Heart left ventricle (tissue), 13 donors: ENCODE data around the gene RAB26.

ENCODE experiments used
- POLR2A ChIP-seq, 2 donors: fragments of 450-650 bp; IDR thresholded peaks; one replicate each; pipeline ENCODE4 v1.6.1; 2017; ENCODE audit warnings: antibody characterized with exemption in 2 of 2, mild to moderate bottlenecking in 2 of 2, moderate library complexity in 2 of 2
- TF ChIP-seq, protein P1 (sequence below), 12 donors: fragments of 200-600 bp; sonication (generic) in 4 of 12; IDR thresholded peaks; one replicate each; pipeline versions ENCODE4 v1.5.0 to v1.8.0; 2018 to 2022; ENCODE audit warnings: antibody characterized with exemption in 12 of 12, mild to moderate bottlenecking in 5 of 12
- donor health status: ischemic (EF 13 %, LVEDD 7.1; RV severe dilation, severe dysfunction).
- donor health status: DM: no; HTN: yes; CAD: no.
- donor health status: DM: no; HTN: no; CAD: no.
- donor health status: ischemic (EF 25% LVEDD 6.9; RV normal size, moderate dysfunction).
- donor health status: ischemic (EF 25% LVEDD 5.7; RV mildly dilated, moderate dysfunction).
- donor health status: ischemic (EF 35%, LVEDD 5.7; RV mildly dilated, moderate dysfunction).
- donor health status: nonischemic (EF 11% LVEDD 7.7; RV severe dilation, severe dysfunction).
- donor health status: DM: yes; HTN: yes; CAD: no.
- donor health status: PGD.
- donor health status: ischemic (EF 29% LVEDD 5.4; RV normal size, mild dysfunction).
- donor health status: nonischemic (EF 23%, LVEDD 6.1; RV moderate dilation, normal function).

DNA sequence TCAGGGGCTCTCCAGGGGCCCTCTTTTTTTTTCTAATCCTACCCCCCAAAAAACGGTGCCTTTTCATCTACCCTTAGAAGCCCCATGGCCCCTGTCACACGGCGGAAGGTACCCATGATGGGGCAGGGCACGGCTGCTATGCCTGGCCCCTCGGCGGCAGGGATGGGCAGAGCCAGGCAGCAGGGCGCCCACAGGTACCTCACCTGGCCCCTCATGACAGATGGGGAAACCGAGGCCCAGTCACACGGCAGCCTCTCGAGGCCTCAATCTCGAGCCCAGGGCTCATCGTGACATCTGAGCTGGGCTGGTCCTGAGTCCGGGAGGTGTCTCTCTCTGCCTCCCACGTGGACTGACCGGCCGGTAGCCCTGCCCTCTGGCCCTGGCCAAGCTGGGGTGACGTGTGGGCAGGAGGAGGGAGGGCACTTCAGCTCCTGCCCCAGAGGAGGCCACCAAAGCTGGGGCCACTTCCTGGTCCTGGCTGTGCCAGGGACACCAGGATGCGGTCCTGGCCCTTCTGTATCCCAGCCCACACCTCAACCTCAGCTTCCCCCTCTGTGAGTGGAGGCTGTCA, 18.7 kb downstream of the RAB26 start:
- TF ChIP-seq, protein P1, sequence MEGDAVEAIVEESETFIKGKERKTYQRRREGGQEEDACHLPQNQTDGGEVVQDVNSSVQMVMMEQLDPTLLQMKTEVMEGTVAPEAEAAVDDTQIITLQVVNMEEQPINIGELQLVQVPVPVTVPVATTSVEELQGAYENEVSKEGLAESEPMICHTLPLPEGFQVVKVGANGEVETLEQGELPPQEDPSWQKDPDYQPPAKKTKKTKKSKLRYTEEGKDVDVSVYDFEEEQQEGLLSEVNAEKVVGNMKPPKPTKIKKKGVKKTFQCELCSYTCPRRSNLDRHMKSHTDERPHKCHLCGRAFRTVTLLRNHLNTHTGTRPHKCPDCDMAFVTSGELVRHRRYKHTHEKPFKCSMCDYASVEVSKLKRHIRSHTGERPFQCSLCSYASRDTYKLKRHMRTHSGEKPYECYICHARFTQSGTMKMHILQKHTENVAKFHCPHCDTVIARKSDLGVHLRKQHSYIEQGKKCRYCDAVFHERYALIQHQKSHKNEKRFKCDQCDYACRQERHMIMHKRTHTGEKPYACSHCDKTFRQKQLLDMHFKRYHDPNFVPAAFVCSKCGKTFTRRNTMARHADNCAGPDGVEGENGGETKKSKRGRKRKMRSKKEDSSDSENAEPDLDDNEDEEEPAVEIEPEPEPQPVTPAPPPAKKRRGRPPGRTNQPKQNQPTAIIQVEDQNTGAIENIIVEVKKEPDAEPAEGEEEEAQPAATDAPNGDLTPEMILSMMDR (IDR thresholded peaks at IDR 0.05) = no peak
- TF ChIP-seq POLR2A (IDR thresholded peaks at IDR 0.05) = no peak
